T47D (cell line): ENCODE results near the gene HEPACAM.

Source experiments
- DNase-seq, 2 experiments: peaks; one replicate each; pipeline versions ENCODE4 v3.0.0 to v3.0.0-alpha.2; 2011 to 2012; ENCODE audit warnings: low read depth in 1 of 2, low spot score in 1 of 2
- JUND ChIP-seq: IDR thresholded peaks from 2 replicates; pipeline ENCODE4 v1.6.1; 2012; ENCODE audit warnings: low read depth
- in situ Hi-C: cut with HindIII; loops from 2 replicates; pipeline ENCODE4 v1.10.0; 2016; ENCODE audit warnings: low sequenced_read_pairs, low pct_unique_long_range_greater_than_20kb

The HEPACAM gene

DNA sequence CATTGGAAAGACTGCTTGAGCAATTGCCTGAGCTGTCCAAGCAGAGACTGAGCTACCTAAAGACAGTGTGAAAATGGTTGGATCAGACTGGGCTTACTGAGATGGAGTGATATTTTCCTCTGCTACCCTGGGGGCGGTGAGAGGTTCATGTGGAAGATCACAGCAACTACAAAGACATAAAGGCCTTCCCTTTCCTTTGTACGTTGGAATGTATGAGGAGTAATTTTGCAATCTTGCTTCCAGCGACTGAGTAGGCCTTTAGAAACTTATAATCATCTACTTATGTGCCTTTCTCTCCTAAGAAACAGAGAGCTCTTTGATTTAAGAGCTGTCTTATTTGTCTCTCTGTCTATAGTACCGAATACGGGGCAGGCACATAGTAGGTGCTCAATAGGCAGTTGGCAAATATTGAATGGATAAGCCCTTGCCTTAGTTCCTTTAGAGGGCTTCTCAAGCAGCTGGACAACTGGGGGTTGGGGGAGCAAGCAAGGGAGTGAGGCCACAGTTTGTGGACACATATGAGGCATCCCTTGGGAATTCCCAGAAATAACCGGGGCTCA lies 2.4 kb upstream of the HEPACAM start:
- DNase-seq = no peak
- in situ Hi-C loops = no loop called here
- no peak for TF ChIP-seq JUND

DNA sequence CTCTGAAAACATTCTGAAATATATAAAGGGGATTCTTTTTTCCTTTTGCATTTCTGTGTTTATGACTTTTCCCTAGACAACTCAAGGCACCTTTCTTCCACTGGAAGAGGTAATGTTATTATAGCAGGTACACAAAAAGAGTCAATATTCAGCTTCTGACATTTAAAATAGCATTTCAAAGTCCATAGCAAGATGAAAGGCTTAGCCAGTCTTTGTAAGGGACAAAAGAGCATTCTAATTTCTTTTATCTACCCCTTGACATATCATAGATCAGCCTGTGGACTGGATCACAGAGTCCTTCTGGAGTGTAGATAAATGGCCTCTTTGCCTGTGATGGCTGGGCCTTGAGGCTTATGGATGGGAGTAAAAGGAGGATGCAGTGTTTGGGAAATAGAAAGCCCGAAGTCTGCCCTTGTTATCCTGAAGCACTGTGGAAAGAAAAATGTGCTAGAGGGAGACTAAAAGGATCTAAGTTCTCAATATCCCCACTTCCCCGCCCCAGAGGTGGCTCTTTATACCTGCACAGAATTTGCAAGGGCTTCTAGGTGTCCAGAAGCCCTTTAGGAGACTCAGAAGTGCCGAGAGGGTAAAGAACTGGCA lies 1.6 kb upstream of the HEPACAM start:
- TF ChIP-seq JUND = no peak
- in situ Hi-C loops = no loop called here
- DNase-seq = no peak

- in situ Hi-C loops = no loop called here
- TF ChIP-seq JUND = no peak
- no peak for DNase-seq
Observed at GRCh38 chr11:124934862-124935547, 842 bp downstream of the HEPACAM start.

- TF ChIP-seq JUND = no peak
- in situ Hi-C loops = no loop called here
- DNase-seq = no peak
Observed at GRCh38 chr11:124930799-124931198, 5.0 kb downstream of the HEPACAM start.

- TF ChIP-seq JUND = no peak
- DNase-seq = no peak
- in situ Hi-C loops = no loop called here
Observed at GRCh38 chr11:124928942-124929665, 6.7 kb downstream of the HEPACAM start.

- in situ Hi-C loops = no loop called here
- DNase-seq = no peak
- no peak for TF ChIP-seq JUND
Observed at GRCh38 chr11:124923296-124923695, 12.6 kb downstream of the HEPACAM start.

GRCh38 chr11:124922831-124923230 lies 13.0 kb downstream of the HEPACAM start:
- no peak for TF ChIP-seq JUND
- no peak for DNase-seq
- in situ Hi-C loops = no loop called here

- no peak for DNase-seq
- in situ Hi-C loops = no loop called here
- no peak for TF ChIP-seq JUND
Observed at GRCh38 chr11:124920870-124921609, 14.8 kb downstream of the HEPACAM start.

GRCh38 chr11:124920356-124920755 lies 15.5 kb downstream of the HEPACAM start:
- in situ Hi-C loops = no loop called here
- no peak for DNase-seq
- no peak for TF ChIP-seq JUND

- in situ Hi-C loops = no loop called here
- DNase-seq = no peak
- TF ChIP-seq JUND = no peak
Observed at GRCh38 chr11:124919898-124920297, 15.9 kb downstream of the HEPACAM start.

DNA sequence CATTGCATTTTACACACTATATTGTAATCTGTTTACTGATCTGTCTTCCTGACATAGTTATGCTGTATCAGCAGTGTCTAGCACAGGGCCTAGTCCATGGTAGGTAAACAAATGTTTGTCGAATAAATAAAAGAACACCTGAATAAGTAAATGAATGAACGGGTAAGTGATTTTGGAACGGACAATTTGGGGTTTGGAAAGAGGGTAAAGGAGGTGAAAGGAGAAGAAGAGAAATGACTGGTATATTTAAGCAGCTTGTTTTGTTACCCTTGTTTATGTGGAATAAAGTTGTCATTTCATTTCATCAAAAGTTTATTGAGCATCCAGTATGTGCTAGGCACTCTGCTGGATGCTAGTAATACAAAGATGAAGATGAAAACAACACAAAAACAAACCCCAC lies 16.9 kb downstream of the HEPACAM start, which contains the start of gene HEPN1:
Gene HEPN1, plus strand, starts transcription at position 301 of the 400 bp plus-strand sequence.
- in situ Hi-C loops = no loop called here
- TF ChIP-seq JUND = no peak
- DNase-seq = no peak

DNA sequence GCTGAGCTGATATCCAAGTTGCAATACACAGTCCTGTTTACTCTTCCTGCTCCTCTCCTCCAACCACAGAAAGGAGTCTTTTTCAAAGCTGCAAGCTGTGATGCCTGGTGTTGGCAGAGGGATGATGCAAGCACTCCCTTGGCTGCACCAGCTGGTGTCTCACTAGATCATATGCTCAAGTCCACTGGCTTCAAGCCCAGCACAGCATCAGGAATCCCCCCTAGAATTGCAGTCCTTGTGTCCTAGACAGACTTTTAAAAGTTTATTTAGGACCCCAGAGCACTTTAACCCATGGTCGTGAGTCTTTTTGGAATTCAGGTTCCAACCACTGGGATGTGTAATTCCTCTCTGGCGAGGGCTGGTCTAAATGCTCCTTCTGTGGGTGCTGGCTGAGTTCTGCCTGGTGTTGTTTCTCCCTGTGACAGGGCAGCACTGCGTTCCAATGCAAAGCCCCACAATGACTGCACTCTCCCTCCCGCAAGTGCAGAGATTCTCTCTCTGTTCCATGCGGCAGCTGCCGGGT lies 18.7 kb downstream of the HEPACAM start:
- no peak for DNase-seq
- in situ Hi-C loops = no loop called here
- no peak for TF ChIP-seq JUND

- in situ Hi-C loops = no loop called here
- DNase-seq = no peak
- TF ChIP-seq JUND = no peak
Observed at GRCh38 chr11:124916370-124916710, 19.5 kb downstream of the HEPACAM start.
